Caco-2 (cell line): ENCODE data around the gene GPS2. TPM values are rescaled to one million over a fixed set of nuclear protein-coding genes. Genes with fewer than 3 reads are reported as not detected.

ENCODE experiments used
- BruUV-seq: library from RNA; stranded (reverse); fragments of 400-500 nt; replicated peaks from 2 replicates; lab custom pipeline; 2021; lab: Mats Ljungman, UMichigan
- CTCF ChIA-PET: fragments of 300-600 bp; sonication (Branson Sonifier 250); formaldehyde crosslinking; loops from one replicate; lab custom pipeline; 2022; ENCODE audit warnings: antibody characterized with exemption; lab: Charles Lee
- POLR2A ChIA-PET: fragments of 300-600 bp; sonication (Branson Sonifier 250); formaldehyde crosslinking; loops from one replicate; lab custom pipeline; 2022; ENCODE audit warnings: antibody characterized with exemption; lab: Charles Lee
- DNase-seq, 2 experiments: peaks; one replicate each; pipeline versions ENCODE4 v3.0.0 to v3.0.0-alpha.2; 2020 to 2022
- H3K27me3 ChIP-seq: replicated peaks from 2 replicates; pipeline ENCODE4 v1.6.0; 2011; ENCODE audit warnings: low read length; ENCODE audit not compliant: control insufficient read depth, insufficient read depth
- H3K36me3 ChIP-seq: 2 replicates; pipeline ENCODE4 v1.5.1; 2011; ENCODE audit warnings: low read length; ENCODE audit not compliant: control insufficient read depth, insufficient read depth
- H3K4me1 ChIP-seq: fragments of 250-450 bp; sonication (Bioruptor Pico); 2 replicates; pipeline ENCODE4 v1.5.1; 2020; ENCODE audit warnings: mild to moderate bottlenecking
- H3K4me3 ChIP-seq: 2 replicates; pipeline ENCODE4 v1.5.1; 2011; ENCODE audit warnings: low read depth, mild to moderate bottlenecking, control low read depth, low read length
- H3K9me3 ChIP-seq: fragments of 250-450 bp; sonication (Bioruptor Pico); 2 replicates; pipeline ENCODE4 v1.5.1; 2020; ENCODE audit warnings: mild to moderate bottlenecking, moderate library complexity
- H3K27ac Mint-ChIP-seq: one replicate; pipeline ENCODE4 v1.8.0; 2022; ENCODE audit warnings: mixed read lengths; ENCODE audit not compliant: unreplicated experiment
- H3K27me3 Mint-ChIP-seq: one replicate; pipeline ENCODE4 v1.8.0; 2022; ENCODE audit warnings: mixed read lengths; ENCODE audit not compliant: insufficient read depth, unreplicated experiment
- H3K36me3 Mint-ChIP-seq: one replicate; pipeline ENCODE4 v1.8.0; 2022; ENCODE audit warnings: mild to moderate bottlenecking, mixed read lengths; ENCODE audit not compliant: insufficient read depth, unreplicated experiment
- H3K4me1 Mint-ChIP-seq: one replicate; pipeline ENCODE4 v1.8.0; 2022; ENCODE audit warnings: low read depth, mixed read lengths; ENCODE audit not compliant: unreplicated experiment
- H3K4me3 Mint-ChIP-seq: one replicate; pipeline ENCODE4 v1.8.0; 2022; ENCODE audit warnings: mild to moderate bottlenecking, moderate library complexity, mixed read lengths; ENCODE audit not compliant: unreplicated experiment
- H3K9me3 Mint-ChIP-seq: one replicate; pipeline ENCODE4 v1.8.0; 2022; ENCODE audit warnings: mixed read lengths; ENCODE audit not compliant: unreplicated experiment
- CTCF ChIP-seq, 2 experiments: fragments of 200-600 bp in 1 of 2; IDR thresholded peaks; 1 replicate in 1 of 2; 2 replicates in 1 of 2; pipeline versions ENCODE4 v1.5.1 to v1.8.0; 2011 to 2022; ENCODE audit warnings: antibody characterized with exemption in 1 of 2, control low read depth in 1 of 2, inconsistent platforms in 1 of 2, low read depth in 1 of 2, low read length in 1 of 2, mild to moderate bottlenecking in 1 of 2, moderate library complexity in 1 of 2; ENCODE audit not compliant: insufficient read depth in 1 of 2, severe bottlenecking in 1 of 2, unreplicated experiment in 1 of 2
- intact Hi-C: fragments of 100-400 bp; cut with micrococcal nuclease; formaldehyde crosslinking; loops from one replicate; pipeline ENCODE4 v1.10.0; 2022; ENCODE audit not compliant: unreplicated experiment
- total RNA-seq: library from RNA; stranded (reverse); gene quantifications from 2 replicates; pipeline ENCODE4 v1.2.3, GENCODE V29; 2022

Gene GPS2
- total RNA-seq, 1 experiment from 2014 or later = 39.2 TPM

- no peaks in the 10 kb centered on the region for H3K9me3 Mint-ChIP-seq
- H3K27me3 Mint-ChIP-seq = no peaks in the 10 kb centered on the region
- no peak for TF ChIP-seq CTCF (IDR thresholded peaks at IDR 0.05; ENCODE audit: insufficient read depth in 1 of 2, low read depth in 1 of 2, low read length in 1 of 2, severe bottlenecking in 1 of 2, unreplicated experiment in 1 of 2)
- peaks cover 11% of the 10 kb centered on the region for H3K36me3 Mint-ChIP-seq
- Histone ChIP-seq H3K9me3 (no peaks in the 10 kb centered on the region), H3K36me3 (no peaks in the 10 kb centered on the region; the same call in 1 of the 2 replicates), H3K4me1 (0 out of 2 replicates have a peak, but pooled peaks cover 4% of the 10 kb centered on the region), H3K27me3 (no peaks in the 10 kb centered on the region), H3K4me3 (no peak overlapping the region)
- no peak for DNase-seq
- no peak overlapping the region for H3K27ac Mint-ChIP-seq
- BruUV-seq = no TSS peak
- H3K4me3 Mint-ChIP-seq = no peak overlapping the region
- peaks cover 10% of the 10 kb centered on the region for H3K4me1 Mint-ChIP-seq
- intact Hi-C loops = no loop called here
- POLR2A ChIA-PET = no interaction called here
- CTCF ChIA-PET = no interaction called here
Measured at GRCh38 chr17:7327501-7327900, 12.3 kb upstream of the GPS2 start.

- Histone ChIP-seq H3K9me3 (no peaks in the 10 kb centered on the region), H3K4me1 (0 out of 2 replicates have a peak, but pooled peaks cover 4% of the 10 kb centered on the region), H3K27me3 (no peaks in the 10 kb centered on the region), H3K4me3 (no peak overlapping the region), H3K36me3 (no peaks in the 10 kb centered on the region; the same call in 1 of the 2 replicates)
- intact Hi-C loops = no loop called here
- Mint-ChIP-seq H3K27me3 (no peaks in the 10 kb centered on the region), H3K4me3 (no peak overlapping the region), H3K36me3 (peaks cover 11% of the 10 kb centered on the region), H3K4me1 (peaks cover 10% of the 10 kb centered on the region), H3K27ac (no peak overlapping the region), H3K9me3 (no peaks in the 10 kb centered on the region)
- DNase-seq = no peak
- TF ChIP-seq CTCF (IDR thresholded peaks at IDR 0.05; ENCODE audit: insufficient read depth in 1 of 2, low read depth in 1 of 2, low read length in 1 of 2, severe bottlenecking in 1 of 2, unreplicated experiment in 1 of 2) = no peak
- no TSS peak for BruUV-seq
- CTCF ChIA-PET = no interaction called here
- POLR2A ChIA-PET = no interaction called here
Measured at GRCh38 chr17:7327056-7327455, 11.9 kb upstream of the GPS2 start.

GRCh38 chr17:7326186-7326585 lies 11.0 kb upstream of the GPS2 start:
- no peak for DNase-seq
- H3K4me3 Mint-ChIP-seq = no peak overlapping the region
- TF ChIP-seq CTCF (IDR thresholded peaks at IDR 0.05; ENCODE audit: insufficient read depth in 1 of 2, low read depth in 1 of 2, low read length in 1 of 2, severe bottlenecking in 1 of 2, unreplicated experiment in 1 of 2) = no peak
- no peak overlapping the region for H3K27ac Mint-ChIP-seq
- no peaks in the 10 kb centered on the region for H3K9me3 Mint-ChIP-seq
- H3K27me3 Mint-ChIP-seq = no peaks in the 10 kb centered on the region
- CTCF ChIA-PET = no interaction called here
- peaks cover 11% of the 10 kb centered on the region for H3K36me3 Mint-ChIP-seq
- Histone ChIP-seq H3K27me3 (no peaks in the 10 kb centered on the region), H3K9me3 (no peaks in the 10 kb centered on the region), H3K36me3 (no peaks in the 10 kb centered on the region; the same call in 1 of the 2 replicates), H3K4me1 (0 out of 2 replicates have a peak, but pooled peaks cover 4% of the 10 kb centered on the region), H3K4me3 (no peak overlapping the region)
- POLR2A ChIA-PET = no interaction called here
- peaks cover 10% of the 10 kb centered on the region for H3K4me1 Mint-ChIP-seq
- no TSS peak for BruUV-seq
- intact Hi-C loops = no loop called here
